GM18858 (cell line): ENCODE measurements around the gene AFG3L2.

Source experiments
- ATAC-seq: cut with Tn5 transposase; IDR thresholded peaks from one replicate; pipeline ENCODE4 v1.9.1; 2021; ENCODE audit not compliant: unreplicated experiment

AFG3L2 gene

GRCh38 chr18:12362473-12363174 lies 14.4 kb downstream of the AFG3L2 start:
- no peak for ATAC-seq

- ATAC-seq: no peak
Measured at GRCh38 chr18:12361770-12362378, 15.2 kb downstream of the AFG3L2 start.

- ATAC-seq: no peak
Measured at GRCh38 chr18:12359515-12359927, 17.5 kb downstream of the AFG3L2 start.

- ATAC-seq: no peak
Measured at GRCh38 chr18:12352188-12352587, 24.8 kb downstream of the AFG3L2 start.

GRCh38 chr18:12347895-12348294 lies 29.1 kb downstream of the AFG3L2 start:
- no peak for ATAC-seq

GRCh38 chr18:12346240-12346565 lies 30.8 kb downstream of the AFG3L2 start:
- ATAC-seq: no peak

- no peak for ATAC-seq
Measured at GRCh38 chr18:12345491-12346239, 31.4 kb downstream of the AFG3L2 start.

- ATAC-seq: no peak
Measured at GRCh38 chr18:12342661-12343060, 34.4 kb downstream of the AFG3L2 start.

- ATAC-seq: no peak
Measured at GRCh38 chr18:12340945-12341660, 35.9 kb downstream of the AFG3L2 start.

GRCh38 chr18:12338382-12338781 lies 38.6 kb downstream of the AFG3L2 start:
- ATAC-seq: no peak

- ATAC-seq: no peak
Measured at GRCh38 chr18:12336887-12337286, 40.1 kb downstream of the AFG3L2 start.

GRCh38 chr18:12336171-12336613 lies 40.8 kb downstream of the AFG3L2 start:
- ATAC-seq: no peak

GRCh38 chr18:12335503-12335902 lies 41.5 kb downstream of the AFG3L2 start:
- ATAC-seq: no peak

- no peak for ATAC-seq
Measured at GRCh38 chr18:12334863-12335262, 42.2 kb downstream of the AFG3L2 start.

GRCh38 chr18:12334366-12334808 lies 42.6 kb downstream of the AFG3L2 start:
- ATAC-seq: no peak

GRCh38 chr18:12333506-12334290 lies 43.3 kb downstream of the AFG3L2 start:
- ATAC-seq: no peak

GRCh38 chr18:12330766-12331165 lies 46.3 kb downstream of the AFG3L2 start:
- no peak for ATAC-seq

- ATAC-seq: no peak
Measured at GRCh38 chr18:12329125-12329698, 47.8 kb downstream of the AFG3L2 start.

GRCh38 chr18:12328179-12328823 lies 48.7 kb downstream of the AFG3L2 start:
- no peak for ATAC-seq
